CD4-positive, alpha-beta T cell treated with Interferon alpha-2 for 1 hour (primary cell): ENCODE measurements around the gene CHIT1.

Source experiments
- DNase-seq, 2 donors: peaks; one replicate each; pipeline ENCODE4 v3.0.0-alpha.2; 2020 to 2022

Gene CHIT1

DNA sequence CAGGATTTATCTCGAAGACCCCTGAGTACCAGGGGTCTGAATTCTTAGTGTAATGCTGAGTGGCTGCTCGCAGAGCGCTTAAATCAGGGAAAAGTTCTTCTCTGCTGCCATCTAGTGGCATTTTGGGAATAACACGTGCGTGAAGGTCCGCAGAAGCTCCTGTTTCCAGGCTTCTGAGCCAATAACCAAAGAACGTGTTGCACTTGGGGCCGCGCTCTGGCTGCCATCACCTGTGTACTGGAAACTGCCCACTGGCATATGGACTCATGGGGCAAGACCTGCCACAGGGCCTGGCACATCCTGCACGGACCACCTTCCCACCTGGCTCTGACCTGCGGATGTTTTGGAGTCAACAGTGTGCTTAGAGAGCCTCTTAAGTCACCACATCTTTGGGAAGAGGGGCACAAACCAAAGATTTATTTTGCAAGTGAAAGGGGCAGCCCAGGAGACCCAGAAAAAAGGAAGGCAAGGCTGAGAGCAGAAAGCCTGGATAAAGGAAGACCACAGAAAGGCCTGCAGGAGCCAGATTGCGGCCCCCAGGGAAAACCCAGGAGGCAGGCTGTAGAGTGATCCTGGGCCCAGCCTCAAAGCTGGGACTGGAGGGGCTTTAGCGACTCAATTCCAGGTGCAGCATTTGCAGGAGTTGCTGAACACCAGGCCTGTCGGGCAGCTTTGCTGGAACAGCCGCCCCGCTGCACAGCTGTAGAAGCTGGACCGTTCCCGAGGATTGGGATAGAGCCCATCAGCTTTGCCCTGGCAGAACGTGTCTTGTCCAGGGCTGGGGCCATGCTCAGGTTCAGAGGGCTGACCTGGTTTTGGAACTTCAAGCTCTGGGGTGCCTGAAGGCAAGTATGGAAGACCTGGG, 13.0 kb downstream of the CHIT1 start:
- peak; percentile 42 to 65 for DNase-seq

DNA sequence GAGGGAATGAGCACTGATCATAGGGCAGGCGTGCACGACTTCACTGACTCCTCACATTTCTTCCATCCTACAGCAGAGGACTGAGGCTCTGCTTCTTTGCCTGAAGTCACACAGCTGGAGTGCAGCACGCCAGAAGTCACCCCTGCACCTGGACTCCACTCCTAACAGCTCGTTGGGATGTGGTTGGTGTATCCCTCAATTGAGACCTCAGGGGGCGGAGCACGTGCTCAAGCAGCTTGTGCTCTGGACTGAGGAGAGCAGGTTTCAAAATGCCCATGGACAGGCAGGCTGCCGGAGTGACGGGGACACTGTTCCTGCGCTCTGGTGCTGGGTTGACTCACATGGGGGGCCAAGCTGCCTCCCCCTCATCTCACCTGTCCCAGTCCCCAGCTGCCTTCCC, 13.9 kb downstream of the CHIT1 start:
- DNase-seq: no peak

GRCh38 chr1:203214871-203215270, 14.6 kb downstream of the CHIT1 start:
- DNase-seq: no peak

DNA sequence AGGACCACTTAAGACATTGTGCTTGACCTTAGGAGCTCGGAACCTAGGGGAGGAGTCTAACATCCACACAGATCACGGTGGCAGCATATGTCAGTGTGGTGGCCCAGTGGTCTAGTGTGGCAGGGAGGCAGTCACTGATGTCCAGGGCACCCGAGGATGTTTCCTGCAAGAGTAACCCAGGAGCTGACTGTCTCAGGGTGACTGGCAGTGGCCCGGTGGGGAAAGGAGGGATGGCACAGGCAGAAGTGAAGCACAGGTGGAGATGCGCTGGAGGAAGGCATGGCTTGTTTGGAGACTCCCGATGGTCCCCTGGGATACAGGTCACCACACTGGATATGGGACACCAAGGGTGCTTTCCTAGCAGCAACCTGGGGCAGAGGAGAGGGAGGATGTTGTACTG, 16.3 kb downstream of the CHIT1 start:
- no peak for DNase-seq

GRCh38 chr1:203211812-203212211, 17.7 kb downstream of the CHIT1 start:
- DNase-seq: no peak

DNA sequence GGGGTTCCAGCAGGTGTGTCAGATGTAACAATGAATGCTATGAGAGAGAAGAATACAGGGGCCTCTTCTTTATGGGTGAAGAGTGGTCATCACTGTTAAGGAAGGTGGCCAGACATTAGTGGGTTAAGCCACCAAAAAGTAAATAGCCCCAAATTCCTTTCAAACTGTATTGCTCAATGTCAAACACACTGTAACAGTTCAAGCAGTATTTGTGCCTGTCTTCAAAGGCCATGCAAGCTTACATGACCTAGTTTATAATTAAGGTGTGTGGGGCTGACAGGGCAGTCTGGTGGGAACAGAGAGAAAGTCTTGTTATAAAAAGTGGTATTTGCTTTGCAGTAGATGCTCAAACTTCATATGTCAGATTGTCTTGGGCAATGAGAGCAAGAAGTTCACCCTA, 18.5 kb downstream of the CHIT1 start:
- no peak for DNase-seq

DNA sequence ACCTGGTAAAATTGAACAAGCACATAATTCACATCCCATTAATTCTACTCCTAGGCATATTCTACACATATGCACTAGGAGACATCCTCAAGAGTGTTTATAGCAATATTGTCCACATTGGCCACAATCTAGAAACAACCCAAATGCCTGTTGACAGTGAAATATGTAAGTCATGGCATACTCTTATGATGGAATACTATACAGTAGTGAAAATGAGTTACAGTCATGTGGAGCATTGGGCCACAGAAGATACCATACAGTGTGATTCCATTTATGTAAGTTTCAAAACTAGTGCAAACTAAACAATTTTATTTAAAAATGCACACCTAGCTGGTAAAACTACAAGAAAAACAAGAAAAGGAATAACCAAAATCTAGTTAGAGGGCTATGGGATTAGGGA, 19.1 kb downstream of the CHIT1 start:
- no peak for DNase-seq

DNA sequence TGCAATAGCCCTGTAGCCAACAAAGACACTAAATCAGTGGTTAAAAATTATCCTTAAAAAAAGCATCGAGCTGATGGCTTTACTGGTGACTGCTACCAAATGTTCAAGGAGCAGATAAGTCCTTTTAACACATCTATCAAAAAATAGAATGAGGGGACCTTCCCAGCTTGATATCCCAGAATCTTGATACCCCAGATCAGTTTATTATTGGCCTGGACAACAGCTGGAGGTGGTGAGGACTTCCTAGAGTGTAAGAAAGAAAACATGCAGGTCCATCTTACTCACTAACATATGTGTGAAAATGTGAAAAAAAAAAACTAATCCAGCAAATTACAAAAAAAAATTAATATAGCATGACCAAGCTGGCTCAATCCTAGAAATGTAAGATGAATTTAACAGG, 21.3 kb downstream of the CHIT1 start:
- DNase-seq: no peak

DNA sequence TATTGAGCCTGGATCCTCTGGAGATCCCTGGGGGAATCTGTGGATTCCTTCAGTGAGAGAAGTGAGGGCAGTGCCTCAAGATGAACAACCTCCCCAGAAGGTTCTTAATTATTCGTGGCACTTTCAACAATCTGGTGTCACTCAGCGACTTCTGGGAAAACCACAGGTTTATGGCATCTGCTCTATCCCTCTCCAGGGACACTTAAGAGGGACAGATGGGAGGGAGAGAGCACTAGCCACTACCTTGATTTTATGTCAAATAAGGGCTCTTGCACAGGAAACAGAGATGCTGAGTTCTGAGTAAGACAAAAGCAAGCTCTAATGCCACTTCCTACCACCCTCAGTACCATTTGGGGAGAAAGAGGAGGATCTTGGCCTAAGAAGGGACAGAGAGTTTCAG, 21.7 kb downstream of the CHIT1 start:
- DNase-seq: no peak

DNA sequence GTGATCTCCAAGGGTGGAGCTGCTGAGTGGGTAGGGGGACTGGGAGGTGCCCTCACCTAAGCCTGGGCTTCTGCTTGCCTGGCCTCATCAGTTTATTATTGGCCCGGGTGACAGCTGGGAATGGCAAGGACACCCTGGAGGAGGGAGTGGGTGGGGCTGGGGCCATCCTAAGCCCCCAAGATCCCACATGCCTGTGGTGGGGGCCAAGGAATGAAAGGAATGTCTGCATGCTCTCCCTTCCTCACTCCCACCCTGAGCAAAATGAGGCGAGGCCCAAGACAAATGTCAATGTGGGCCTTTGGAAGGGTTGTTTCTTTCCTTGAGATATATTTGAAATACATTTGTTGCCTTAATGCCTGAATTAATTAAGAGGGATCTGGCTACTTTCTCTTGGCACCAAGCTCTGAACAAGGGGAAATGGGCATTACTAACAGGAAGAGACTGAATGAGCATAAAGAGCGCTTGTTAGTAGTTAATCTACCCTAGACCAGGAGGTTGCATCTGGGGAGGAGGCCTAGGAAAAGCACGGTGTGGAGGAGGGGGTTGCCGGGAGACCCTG, 23.3 kb downstream of the CHIT1 start:
- no peak for DNase-seq

DNA sequence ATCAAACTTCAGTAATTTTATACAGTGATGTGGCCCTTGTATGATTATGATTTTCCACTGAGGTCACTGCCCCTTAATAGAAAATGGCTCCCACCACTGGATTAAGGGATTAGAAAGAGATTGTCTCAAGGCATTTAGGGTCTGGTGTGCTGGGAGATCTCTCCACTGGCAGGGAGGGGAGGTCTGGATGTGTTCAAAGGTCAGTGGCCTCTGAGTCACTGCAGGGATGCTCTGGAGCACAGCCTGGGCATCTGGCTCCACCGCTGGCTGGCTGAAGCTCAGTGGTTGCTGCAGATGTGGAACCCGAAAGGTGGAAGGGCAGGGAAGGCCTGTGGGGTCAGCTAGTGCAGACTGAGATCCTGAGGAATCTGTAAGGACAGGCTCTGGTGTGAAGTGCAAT, 24.7 kb downstream of the CHIT1 start:
- DNase-seq: no peak

GRCh38 chr1:203202431-203203245, 26.8 kb downstream of the CHIT1 start:
- DNase-seq: no peak

DNA sequence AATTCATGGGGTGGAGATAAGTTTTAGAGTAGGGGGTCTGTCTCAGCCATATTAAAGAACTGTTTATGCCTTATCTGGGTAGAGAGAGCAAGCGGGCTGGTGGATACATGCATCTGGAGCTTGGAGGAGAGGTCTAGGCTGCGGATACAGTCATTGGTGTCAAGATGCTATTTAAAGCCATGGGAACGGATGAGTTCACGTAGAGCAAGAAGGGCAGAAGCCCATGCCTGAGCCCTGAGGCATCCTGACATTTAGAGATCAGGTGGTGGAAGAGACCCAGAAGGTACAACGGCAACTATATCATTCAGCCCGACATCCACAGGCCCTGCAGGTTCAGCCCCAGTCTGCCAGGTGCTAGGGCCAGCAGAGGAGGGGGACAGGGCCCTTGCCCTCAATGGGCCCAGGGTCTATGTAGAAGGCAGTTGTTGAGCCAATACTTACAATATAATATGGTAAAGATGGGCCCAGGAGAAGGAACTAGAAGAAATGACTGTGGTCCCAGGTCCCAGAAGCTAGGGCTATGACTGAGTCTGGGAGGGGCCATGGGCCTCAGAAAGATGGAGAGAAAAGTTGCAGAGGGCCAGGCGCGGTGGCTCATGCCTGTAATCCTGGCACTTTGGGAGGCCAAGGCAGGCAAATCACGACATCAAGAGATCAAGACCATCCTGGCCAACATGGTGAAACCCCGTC, 27.8 kb downstream of the CHIT1 start:
- DNase-seq: no peak

GRCh38 chr1:203200916-203201315, 28.6 kb downstream of the CHIT1 start:
- DNase-seq: no peak

- DNase-seq: no peak
These were observed 29.5 kb downstream of the CHIT1 start for GRCh38 chr1:203199816-203200571.

DNA sequence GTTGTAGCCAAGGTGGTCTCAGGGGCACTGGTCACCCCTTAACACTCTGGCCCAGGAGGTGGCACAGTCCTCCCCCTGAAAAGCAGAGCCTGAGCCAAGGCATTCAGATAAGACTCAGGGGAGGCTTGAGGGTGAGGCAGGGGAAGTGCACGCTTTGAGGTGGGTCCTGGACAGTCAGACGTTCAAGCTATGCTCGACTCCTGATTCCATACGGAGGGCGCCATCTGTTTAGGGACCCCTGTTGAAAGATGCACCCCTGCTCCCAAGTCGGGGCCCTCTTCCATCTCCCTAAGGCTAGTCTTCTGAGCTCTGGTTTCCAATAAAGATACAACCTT, 30.0 kb downstream of the CHIT1 start:
- no peak for DNase-seq

- DNase-seq: no peak
These were observed 30.5 kb downstream of the CHIT1 start for GRCh38 chr1:203199002-203199401.

DNA sequence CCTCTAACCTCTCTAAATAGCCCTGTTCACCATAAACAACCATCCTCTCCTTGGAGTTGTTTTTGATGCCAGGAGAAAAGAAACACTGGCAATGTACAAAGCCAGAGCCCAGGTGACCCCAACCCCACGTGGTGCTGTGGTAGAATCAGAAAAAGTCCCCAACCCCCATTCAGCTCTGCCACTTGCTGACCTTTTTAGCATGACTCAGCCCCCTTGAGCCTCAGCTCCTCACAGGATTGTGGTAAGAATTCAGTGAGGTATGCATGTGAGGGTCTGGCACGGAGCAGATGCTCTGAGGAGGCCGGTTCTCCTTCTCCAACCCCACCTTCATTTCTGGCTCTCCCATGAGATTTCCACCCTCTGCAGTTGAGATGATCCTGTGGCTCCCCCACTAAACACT, 31.8 kb downstream of the CHIT1 start:
- DNase-seq: no peak

DNA sequence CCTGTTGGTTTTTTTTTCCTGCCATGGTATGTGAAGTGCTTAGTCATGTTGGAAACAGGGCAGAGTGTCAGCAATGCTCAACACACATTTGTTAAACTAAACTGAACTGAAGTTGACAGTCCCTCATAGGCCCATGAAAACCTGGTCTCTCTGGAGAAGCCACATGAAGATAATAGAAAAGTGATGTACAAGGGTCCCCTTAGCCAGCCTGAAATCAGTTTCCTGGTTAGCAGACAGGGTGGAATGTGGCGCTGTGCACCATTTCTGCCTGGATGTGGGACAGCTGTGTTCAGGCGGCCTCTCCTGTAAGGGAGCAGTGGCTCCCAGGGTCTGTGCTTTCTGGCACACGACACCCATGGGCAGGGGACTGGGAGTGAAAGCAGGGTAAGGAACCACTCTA, 33.1 kb downstream of the CHIT1 start:
- no peak for DNase-seq

DNA sequence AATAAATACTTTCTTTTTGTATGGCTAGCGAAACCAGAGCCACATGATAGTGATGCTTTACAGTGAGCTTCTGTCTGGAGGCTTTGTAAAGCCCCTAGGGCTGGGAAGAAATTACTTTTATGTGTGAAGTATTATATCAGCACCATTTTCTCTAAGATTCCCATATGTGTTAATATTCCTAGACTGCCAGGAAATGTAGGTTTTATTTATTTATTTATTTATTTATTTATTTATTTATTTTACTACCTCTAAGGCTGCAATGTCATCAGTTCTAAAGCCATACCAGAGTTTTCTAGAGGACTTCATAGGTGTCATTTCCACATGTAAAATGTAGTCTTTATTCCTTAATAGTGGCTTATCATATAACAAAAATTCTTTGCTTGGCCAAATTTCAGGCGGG, 38.5 kb downstream of the CHIT1 start:
- no peak for DNase-seq

DNA sequence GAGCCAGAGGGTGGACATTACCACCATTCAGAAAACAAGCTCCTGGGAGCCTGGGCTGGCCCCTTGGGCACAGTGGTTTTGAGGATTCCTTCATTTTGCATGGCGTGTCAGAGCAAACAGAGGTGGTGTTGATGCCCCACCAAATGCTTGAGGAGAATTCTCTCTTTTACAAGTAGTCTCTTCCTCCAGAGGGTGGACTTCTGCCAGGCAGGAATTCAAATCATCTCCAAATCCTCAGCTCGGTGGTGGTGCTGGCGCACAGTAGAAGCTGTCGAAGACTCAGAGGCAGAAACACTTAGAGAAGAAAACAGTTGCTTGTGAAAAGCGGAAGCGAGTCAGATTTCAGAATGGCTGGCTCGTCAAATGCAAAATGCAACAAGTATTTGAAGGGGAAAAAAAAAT, 39.5 kb downstream of the CHIT1 start:
- no peak for DNase-seq

DNA sequence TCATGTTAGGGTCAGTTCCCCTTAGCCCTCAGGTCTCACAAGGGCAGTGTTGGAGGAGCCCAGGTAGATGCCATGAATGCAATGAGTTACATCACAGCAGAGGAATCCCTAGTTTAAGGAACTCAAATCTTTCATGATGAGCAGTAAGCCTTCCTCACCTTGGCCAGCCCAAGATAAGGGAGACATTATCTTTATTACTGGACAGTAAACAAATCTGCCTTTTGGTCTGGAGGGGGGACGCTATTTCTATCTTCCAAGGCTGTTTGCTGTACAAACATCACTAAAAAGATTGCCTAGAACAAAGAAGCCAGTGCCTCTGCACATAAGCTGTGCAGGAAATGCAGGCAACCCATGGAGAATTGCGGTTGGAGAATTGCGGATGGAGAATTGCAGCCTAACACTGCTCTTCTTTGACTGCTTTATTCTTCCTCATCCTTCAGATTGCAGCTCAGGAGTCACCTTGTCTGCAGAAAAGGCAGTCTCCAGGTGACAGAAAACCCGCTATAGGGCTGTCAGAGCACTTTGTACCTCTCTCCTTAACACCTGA, 40.7 kb downstream of the CHIT1 start:
- DNase-seq: no peak
